ENCODE measurements around the gene RICTOR. TPM values are rescaled to one million over a fixed set of nuclear protein-coding genes. Genes with fewer than 3 reads are reported as not detected.

The RICTOR gene
- total RNA-seq, 4 donors from 2014 or later = 11.1 to 32.6 (median 18.2) TPM

DNA sequence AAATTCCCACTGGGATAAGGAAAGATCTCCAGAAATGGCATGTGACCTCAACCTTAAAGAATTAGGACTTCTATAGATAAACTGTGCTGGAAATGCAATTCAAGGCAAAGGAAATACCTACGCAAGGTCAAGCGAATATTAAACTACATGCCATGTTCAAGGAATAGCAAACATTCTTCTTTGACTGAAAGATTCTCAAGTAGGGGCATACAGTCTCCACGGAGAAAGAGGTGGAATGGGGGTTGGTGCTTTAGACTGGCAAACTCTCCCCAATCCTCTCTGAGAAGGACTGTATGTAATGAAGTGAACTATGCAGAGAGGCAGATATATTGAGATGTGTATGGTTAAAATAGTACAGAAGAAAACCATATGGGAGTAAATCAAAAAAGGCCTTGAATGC, 6.1 kb downstream of the RICTOR start:
- TF ChIP-seq, protein P1, sequence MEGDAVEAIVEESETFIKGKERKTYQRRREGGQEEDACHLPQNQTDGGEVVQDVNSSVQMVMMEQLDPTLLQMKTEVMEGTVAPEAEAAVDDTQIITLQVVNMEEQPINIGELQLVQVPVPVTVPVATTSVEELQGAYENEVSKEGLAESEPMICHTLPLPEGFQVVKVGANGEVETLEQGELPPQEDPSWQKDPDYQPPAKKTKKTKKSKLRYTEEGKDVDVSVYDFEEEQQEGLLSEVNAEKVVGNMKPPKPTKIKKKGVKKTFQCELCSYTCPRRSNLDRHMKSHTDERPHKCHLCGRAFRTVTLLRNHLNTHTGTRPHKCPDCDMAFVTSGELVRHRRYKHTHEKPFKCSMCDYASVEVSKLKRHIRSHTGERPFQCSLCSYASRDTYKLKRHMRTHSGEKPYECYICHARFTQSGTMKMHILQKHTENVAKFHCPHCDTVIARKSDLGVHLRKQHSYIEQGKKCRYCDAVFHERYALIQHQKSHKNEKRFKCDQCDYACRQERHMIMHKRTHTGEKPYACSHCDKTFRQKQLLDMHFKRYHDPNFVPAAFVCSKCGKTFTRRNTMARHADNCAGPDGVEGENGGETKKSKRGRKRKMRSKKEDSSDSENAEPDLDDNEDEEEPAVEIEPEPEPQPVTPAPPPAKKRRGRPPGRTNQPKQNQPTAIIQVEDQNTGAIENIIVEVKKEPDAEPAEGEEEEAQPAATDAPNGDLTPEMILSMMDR (IDR thresholded peaks at IDR 0.05) = no peak
- TF ChIP-seq POLR2A (IDR thresholded peaks at IDR 0.05) = no peak
- Histone ChIP-seq H3K4me3 (no peak overlapping the region), H3K36me3 (peaks cover 0 to 32% (median 0%) of the 10 kb centered on the region in 3 donors), H3K9me3 (no peaks in the 10 kb centered on the region), H3K27ac (no peak overlapping the region), H3K4me1 (peaks cover 0 to 39% (median 14%) of the 10 kb centered on the region in 3 donors), H3K27me3 (no peaks in the 10 kb centered on the region)
- intact Hi-C loops (cut with DNase I) = no loop called here
- 91 to 95% methylated on average over 3 of the region's 3 CpGs for WGBS, 2 donors
- DNase-seq = no peak

DNA sequence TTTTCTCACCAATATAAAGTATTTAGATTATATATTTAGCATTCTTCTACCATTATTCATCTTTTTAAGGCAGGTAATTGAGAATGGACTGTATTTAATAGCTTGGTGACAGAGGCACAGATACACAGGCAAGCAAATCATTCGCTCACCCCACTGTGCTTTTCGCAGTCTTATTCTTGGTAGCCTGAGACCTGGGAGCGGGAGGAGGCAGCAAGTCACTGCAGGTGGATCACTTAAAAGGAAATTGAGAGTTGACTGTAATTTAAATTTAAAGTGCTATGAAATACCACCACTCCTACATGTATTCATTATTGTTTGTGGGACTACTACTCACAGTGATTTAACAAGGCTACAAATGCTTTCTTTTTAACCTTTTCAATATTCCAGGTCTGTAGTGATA, 9.7 kb downstream of the RICTOR start:
- intact Hi-C loops (cut with DNase I) = no loop called here

DNA sequence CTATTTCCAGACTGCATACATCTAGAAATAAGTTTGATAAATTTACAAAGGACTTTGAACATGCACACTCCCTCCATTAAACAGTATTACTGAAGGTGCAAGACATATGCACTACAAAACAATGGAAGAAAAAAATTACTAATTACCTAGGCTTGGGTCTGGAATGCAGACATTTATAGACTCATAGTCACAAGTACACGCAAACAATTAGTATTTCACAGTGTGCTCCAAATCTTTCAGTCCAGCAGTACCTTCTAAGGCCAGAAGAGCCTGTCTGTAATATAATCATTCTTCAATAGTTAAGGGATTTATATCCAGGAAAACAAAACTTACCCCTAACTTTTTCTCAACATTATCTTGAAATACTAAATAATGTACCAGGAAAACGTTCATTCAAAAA, 11.2 kb downstream of the RICTOR start:
- H3K27me3 ChIP-seq = no peaks in the 10 kb centered on the region
- no peak overlapping the region for H3K4me3 ChIP-seq
- TF ChIP-seq POLR2A (IDR thresholded peaks at IDR 0.05) = no peak
- TF ChIP-seq, protein P1 (IDR thresholded peaks at IDR 0.05) = no peak
- H3K36me3 ChIP-seq = peaks cover 0 to 23% (median 0%) of the 10 kb centered on the region in 3 donors
- intact Hi-C loops (cut with DNase I) = no loop called here
- WGBS, 2 donors = 60 to 64% methylated on average over 2 of the region's 2 CpGs
- DNase-seq = no peak
- H3K4me1 ChIP-seq = peaks cover 0 to 33% (median 3%) of the 10 kb centered on the region in 3 donors
- H3K9me3 ChIP-seq = no peaks in the 10 kb centered on the region
- H3K27ac ChIP-seq = no peak overlapping the region

More for the DNA sequence above, 9.7 kb downstream of the RICTOR start:
- Histone ChIP-seq H3K27ac (no peak overlapping the region), H3K4me1 (peaks cover 0 to 26% (median 3%) of the 10 kb centered on the region in 3 donors), H3K27me3 (no peaks in the 10 kb centered on the region), H3K36me3 (peaks cover 0 to 32% (median 0%) of the 10 kb centered on the region in 3 donors), H3K4me3 (no peak overlapping the region), H3K9me3 (no peaks in the 10 kb centered on the region)
- no peak for DNase-seq
- WGBS, 2 donors = 94 to 95% methylated on average over 3 of the region's 3 CpGs
- no peak for TF ChIP-seq POLR2A (IDR thresholded peaks at IDR 0.05)
- TF ChIP-seq, protein P1 (IDR thresholded peaks at IDR 0.05) = no peak

DNA sequence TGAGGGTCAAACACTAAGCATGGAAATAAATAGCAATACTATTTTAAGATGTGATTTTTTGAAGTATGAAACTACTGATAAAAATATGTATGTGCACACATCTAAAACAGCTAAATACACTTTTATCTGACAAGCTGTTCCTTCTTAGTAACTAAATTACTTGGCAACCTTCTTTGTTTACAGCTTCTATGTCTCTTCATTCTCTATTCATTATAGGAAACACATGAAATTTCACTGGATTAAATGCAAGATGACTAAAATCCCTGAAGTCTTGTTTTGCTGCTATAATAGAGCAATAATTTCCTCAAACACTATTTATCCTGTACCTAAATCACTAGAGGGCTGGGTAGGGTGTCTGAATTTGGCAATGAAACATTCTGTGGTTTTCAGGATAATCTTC, 11.7 kb downstream of the RICTOR start:
- DNase-seq = no peak
- intact Hi-C loops (cut with DNase I) = no loop called here
- no peak overlapping the region for H3K4me3 ChIP-seq
- peaks cover 0 to 38% (median 3%) of the 10 kb centered on the region in 3 donors for H3K4me1 ChIP-seq
- peaks cover 0 to 20% (median 0%) of the 10 kb centered on the region in 3 donors for H3K36me3 ChIP-seq
- no peak for TF ChIP-seq POLR2A (IDR thresholded peaks at IDR 0.05)
- TF ChIP-seq, protein P1 (IDR thresholded peaks at IDR 0.05) = no peak
- H3K27me3 ChIP-seq = no peaks in the 10 kb centered on the region
- H3K27ac ChIP-seq = no peak overlapping the region
- no peaks in the 10 kb centered on the region for H3K9me3 ChIP-seq

DNA sequence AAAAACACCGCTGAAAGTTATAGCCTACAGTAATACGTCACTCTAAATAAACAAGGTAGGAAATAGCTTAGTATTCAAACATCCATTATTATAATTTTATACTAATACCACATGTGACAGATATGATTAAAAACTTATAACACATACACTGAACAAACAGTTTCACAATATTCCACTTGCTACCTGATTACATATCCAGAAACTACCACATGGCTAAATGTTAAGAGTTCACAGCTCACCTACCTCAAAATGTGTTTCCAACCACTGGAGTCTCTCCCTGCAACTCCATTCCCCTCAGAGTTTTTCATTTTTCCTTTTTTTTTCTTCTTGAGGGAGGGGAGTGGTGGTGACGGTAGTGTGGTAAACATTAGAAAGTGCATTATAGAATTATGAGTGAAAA, 12.1 kb downstream of the RICTOR start:
- H3K27me3 ChIP-seq = no peaks in the 10 kb centered on the region
- H3K9me3 ChIP-seq = no peaks in the 10 kb centered on the region
- TF ChIP-seq, protein P1 (IDR thresholded peaks at IDR 0.05) = no peak
- no peak for TF ChIP-seq POLR2A (IDR thresholded peaks at IDR 0.05)
- WGBS, 2 donors = 80 to 85% methylated on average over 3 of the region's 3 CpGs
- H3K27ac ChIP-seq = no peak overlapping the region
- H3K36me3 ChIP-seq = peaks cover 0 to 16% (median 0%) of the 10 kb centered on the region in 3 donors
- H3K4me3 ChIP-seq = no peak overlapping the region
- DNase-seq = no peak
- intact Hi-C loops (cut with DNase I) = no loop called here
- peaks cover 0 to 42% (median 3%) of the 10 kb centered on the region in 3 donors for H3K4me1 ChIP-seq

Data from esophagus squamous epithelium (tissue), 5 donors.